ENCODE data around the gene AVPR1A. TPM values are rescaled to one million over a fixed set of nuclear protein-coding genes. Genes with fewer than 3 reads are reported as not detected.

Gene AVPR1A
- total RNA-seq, 1 donor from 2014 or later, result 0.59 TPM

GRCh38 chr12:63164911-63165310 is 13.9 kb upstream of the AVPR1A start:
- Mint-ChIP-seq H3K4me3 (ENCODE audit: unreplicated experiment) (no peak overlapping the region), H3K4me1 (ENCODE audit: unreplicated experiment) (no peaks in the 10 kb centered on the region), H3K27ac (ENCODE audit: unreplicated experiment) (no peak overlapping the region), H3K27me3 (ENCODE audit: unreplicated experiment) (no peaks in the 10 kb centered on the region), H3K9me3 (ENCODE audit: unreplicated experiment) (no peaks in the 10 kb centered on the region), H3K36me3 (ENCODE audit: low read depth, unreplicated experiment) (no peaks in the 10 kb centered on the region)
- DNase-seq (ENCODE audit: low spot score), result no peak
- TF ChIP-seq CTCF (IDR thresholded peaks at IDR 0.05; ENCODE audit: unreplicated experiment), result no peak

- H3K4me1 Mint-ChIP-seq (ENCODE audit: unreplicated experiment), result no peaks in the 10 kb centered on the region
Observed at GRCh38 chr12:63163541-63163940, 12.5 kb upstream of the AVPR1A start.

GRCh38 chr12:63155375-63155774 is 4.4 kb upstream of the AVPR1A start:
- Mint-ChIP-seq H3K9me3 (ENCODE audit: unreplicated experiment) (no peaks in the 10 kb centered on the region), H3K4me3 (ENCODE audit: unreplicated experiment) (no peak overlapping the region), H3K4me1 (ENCODE audit: unreplicated experiment) (peaks cover 13% of the 10 kb centered on the region), H3K36me3 (ENCODE audit: low read depth, unreplicated experiment) (no peaks in the 10 kb centered on the region), H3K27me3 (ENCODE audit: unreplicated experiment) (peaks cover 10% of the 10 kb centered on the region), H3K27ac (ENCODE audit: unreplicated experiment) (no peak overlapping the region)
- no peak for TF ChIP-seq CTCF (IDR thresholded peaks at IDR 0.05; ENCODE audit: unreplicated experiment)
- DNase-seq (ENCODE audit: low spot score), result no peak

More at GRCh38 chr12:63163541-63163940, 12.5 kb upstream of the AVPR1A start:
- Mint-ChIP-seq H3K27ac (ENCODE audit: unreplicated experiment) (no peak overlapping the region), H3K4me3 (ENCODE audit: unreplicated experiment) (no peak overlapping the region), H3K27me3 (ENCODE audit: unreplicated experiment) (no peaks in the 10 kb centered on the region), H3K36me3 (ENCODE audit: low read depth, unreplicated experiment) (no peaks in the 10 kb centered on the region), H3K9me3 (ENCODE audit: unreplicated experiment) (no peaks in the 10 kb centered on the region)
- no peak for DNase-seq (ENCODE audit: low spot score)
- no peak for TF ChIP-seq CTCF (IDR thresholded peaks at IDR 0.05; ENCODE audit: unreplicated experiment)

- peaks cover 20% of the 10 kb centered on the region for H3K4me1 Mint-ChIP-seq (ENCODE audit: unreplicated experiment)
- H3K4me3 Mint-ChIP-seq (ENCODE audit: unreplicated experiment), result no peak overlapping the region
- peaks cover 15% of the 10 kb centered on the region for H3K27me3 Mint-ChIP-seq (ENCODE audit: unreplicated experiment)
- no peak overlapping the region for H3K27ac Mint-ChIP-seq (ENCODE audit: unreplicated experiment)
- peaks cover 5% of the 10 kb centered on the region for H3K36me3 Mint-ChIP-seq (ENCODE audit: low read depth, unreplicated experiment)
- no peaks in the 10 kb centered on the region for H3K9me3 Mint-ChIP-seq (ENCODE audit: unreplicated experiment)
- TF ChIP-seq CTCF (IDR thresholded peaks at IDR 0.05; ENCODE audit: unreplicated experiment), result no peak
- no peak for DNase-seq (ENCODE audit: low spot score)
Observed at GRCh38 chr12:63154560-63154959, 3.6 kb upstream of the AVPR1A start.

- H3K27ac Mint-ChIP-seq (ENCODE audit: unreplicated experiment), result no peak overlapping the region
- H3K4me3 Mint-ChIP-seq (ENCODE audit: unreplicated experiment), result peak overlapping the region; percentile 90
- H3K4me1 Mint-ChIP-seq (ENCODE audit: unreplicated experiment), result peaks cover 21% of the 10 kb centered on the region
- peak; percentile 49 for TF ChIP-seq CTCF (IDR thresholded peaks at IDR 0.05; ENCODE audit: unreplicated experiment)
- DNase-seq (ENCODE audit: low spot score), result no peak
- peaks cover 6% of the 10 kb centered on the region for H3K36me3 Mint-ChIP-seq (ENCODE audit: low read depth, unreplicated experiment)
- peaks cover 16% of the 10 kb centered on the region for H3K27me3 Mint-ChIP-seq (ENCODE audit: unreplicated experiment)
- no peaks in the 10 kb centered on the region for H3K9me3 Mint-ChIP-seq (ENCODE audit: unreplicated experiment)
Observed at GRCh38 chr12:63152321-63152700, 1.3 kb upstream of the AVPR1A start.

Data from endothelial cell (in vitro differentiated cells).